ENCODE measurements around the gene RASGRP4.
"Not testable (repeated sequence)": the region's sequence is repeated elsewhere in the genome, so short reads cannot be mapped to it uniquely, and the experiment has no call there.

Gene RASGRP4

GRCh38 chr19:38412491-38412890, 13.5 kb downstream of the RASGRP4 start:
- DNase-seq: no peak

- not testable (repeated sequence) for DNase-seq
These were observed 14.1 kb downstream of the RASGRP4 start for GRCh38 chr19:38411898-38412297.

GRCh38 chr19:38411041-38411712, 14.8 kb downstream of the RASGRP4 start:
- DNase-seq: no peak

GRCh38 chr19:38410407-38410806, 15.6 kb downstream of the RASGRP4 start:
- not testable (repeated sequence) for DNase-seq

GRCh38 chr19:38409631-38410133, 16.3 kb downstream of the RASGRP4 start:
- DNase-seq: peak; percentile 58

- DNase-seq: no peak
These were observed 20.7 kb downstream of the RASGRP4 start for GRCh38 chr19:38405276-38405675.

- no peak for DNase-seq
These were observed 21.2 kb downstream of the RASGRP4 start for GRCh38 chr19:38404858-38405257.

- DNase-seq: peak; percentile 96
These were observed 22.9 kb downstream of the RASGRP4 start, which contains the start of gene FAM98C for GRCh38 chr19:38402967-38403674. Gene FAM98C, plus strand, starts transcription at chr19:38403093. Its CDS starts 61 bp downstream, at chr19:38403154.

- DNase-seq: no peak
These were observed 23.4 kb downstream of the RASGRP4 start for GRCh38 chr19:38402623-38402966.

GRCh38 chr19:38401148-38401547, 24.9 kb downstream of the RASGRP4 start:
- DNase-seq: peak; percentile 40

- DNase-seq: no peak
These were observed 25.7 kb downstream of the RASGRP4 start for GRCh38 chr19:38400361-38400760.

GRCh38 chr19:38399537-38399936, 26.5 kb downstream of the RASGRP4 start:
- no peak for DNase-seq

GRCh38 chr19:38399081-38399480, 26.9 kb downstream of the RASGRP4 start:
- DNase-seq: no peak

- DNase-seq: no peak
These were observed 30.5 kb downstream of the RASGRP4 start for GRCh38 chr19:38395381-38396114.

- peak; percentile 62 for DNase-seq
These were observed 31.5 kb downstream of the RASGRP4 start for GRCh38 chr19:38394488-38394887.

- peak; percentile 38 for DNase-seq
These were observed 33.2 kb downstream of the RASGRP4 start for GRCh38 chr19:38392707-38393308.

- DNase-seq: no peak
These were observed 34.0 kb downstream of the RASGRP4 start for GRCh38 chr19:38391911-38392464.

- no peak for DNase-seq
These were observed 35.8 kb downstream of the RASGRP4 start for GRCh38 chr19:38389957-38390924.

- peak; percentile 86 for DNase-seq
These were observed 36.7 kb downstream of the RASGRP4 start for GRCh38 chr19:38389101-38389925.

GRCh38 chr19:38388349-38389100, 37.5 kb downstream of the RASGRP4 start, which contains the start of gene SPRED3:
Gene SPRED3, plus strand, starts transcription at chr19:38388697. Its CDS starts 1,606 bp downstream, at chr19:38390303.
- no peak for DNase-seq
